Muscle of leg (tissue), 11 donors: ENCODE measurements around the gene LYSET. TPM values are rescaled to one million over a fixed set of nuclear protein-coding genes. Genes with fewer than 3 reads are reported as not detected.
A peak's percentile ranks its signal among the peaks of the same experiment; 100 is the strongest.
"Not testable (repeated sequence)": the region's sequence is repeated elsewhere in the genome, so short reads cannot be mapped to it uniquely, and the experiment has no call there.

Experiments
- DNase-seq: peaks from one replicate; pipeline ENCODE4 v3.0.0; 2013
- H3K27ac ChIP-seq: one replicate; pipeline ENCODE4 v1.5.1; 2013; ENCODE audit warnings: mild to moderate bottlenecking, low read length, control low read depth
- H3K27me3 ChIP-seq: one replicate; pipeline ENCODE4 v1.6.1; 2013; ENCODE audit warnings: low read length; ENCODE audit not compliant: control insufficient read depth, insufficient read depth
- H3K36me3 ChIP-seq: one replicate; pipeline ENCODE4 v1.6.1; 2013; ENCODE audit warnings: low read length; ENCODE audit not compliant: control insufficient read depth, insufficient read depth
- H3K4me1 ChIP-seq: one replicate; pipeline ENCODE4 v1.6.1; 2013; ENCODE audit warnings: low read length; ENCODE audit not compliant: control insufficient read depth, insufficient read depth
- H3K4me3 ChIP-seq: one replicate; pipeline ENCODE4 v1.5.1; 2013; ENCODE audit warnings: low read length, control low read depth
- H3K9me3 ChIP-seq: replicated peaks from 2 replicates; pipeline ENCODE4 v1.6.1; 2013; ENCODE audit warnings: low read depth, low read length; ENCODE audit not compliant: control insufficient read depth
- WGBS: methylation state at CpG from one replicate; pipeline ENCODE4 v1.1.5; 2013; ENCODE audit warnings: missing lambda C conversion rate; ENCODE audit not compliant: insufficient coverage; 5-methylcytosine and 5-hydroxymethylcytosine counted together
- polyA plus RNA-seq, 8 donors: library from polyadenylated mRNA; unstranded; fragments of 120-200 nt; gene quantifications; one replicate each; pipeline versions ENCODE4 v1.2.1 to v1.2.3, GENCODE V29; 2013; ENCODE audit warnings: inconsistent platforms in 1 of 8, low replicate concordance in 1 of 8; ENCODE audit not compliant: insufficient read length in 8 of 8, insufficient read depth in 1 of 8
- total RNA-seq: library from RNA; stranded (reverse); fragments of 120-200 nt; gene quantifications from one replicate; pipeline ENCODE4 v1.2.4, GENCODE V29; 2013

Gene LYSET
- total and polyA plus RNA-seq, 9 donors = 12.1 to 19.2 (median 16.2) TPM

GRCh38 chr14:93165271-93166265, 19.5 kb upstream of the LYSET start:
- WGBS = 68% methylated on average over 4 of the region's 26 CpGs

GRCh38 chr14:93168610-93169009, 16.5 kb upstream of the LYSET start:
- H3K9me3 ChIP-seq, H3K36me3 ChIP-seq, H3K27me3 ChIP-seq, H3K27ac ChIP-seq, H3K4me1 ChIP-seq, H3K4me3 ChIP-seq, DNase-seq: not testable (repeated sequence)
- 100% methylated on average over 6 of the region's 9 CpGs for WGBS

More at GRCh38 chr14:93165271-93166265, 19.5 kb upstream of the LYSET start:
- not testable (repeated sequence) for H3K27me3 ChIP-seq, H3K4me3 ChIP-seq, H3K9me3 ChIP-seq, H3K4me1 ChIP-seq, H3K36me3 ChIP-seq, DNase-seq, H3K27ac ChIP-seq

GRCh38 chr14:93169619-93170018, 15.5 kb upstream of the LYSET start:
- H3K4me1 ChIP-seq, H3K36me3 ChIP-seq, H3K27ac ChIP-seq, H3K9me3 ChIP-seq, H3K27me3 ChIP-seq, DNase-seq, H3K4me3 ChIP-seq: not testable (repeated sequence)
- no CpG with 5 or more reads among the region's 6 CpGs for WGBS

- not testable (repeated sequence) for H3K4me1 ChIP-seq, H3K36me3 ChIP-seq, H3K27ac ChIP-seq, H3K27me3 ChIP-seq, DNase-seq, H3K9me3 ChIP-seq, H3K4me3 ChIP-seq
- WGBS = 91% methylated on average over 16 of the region's 20 CpGs
Measured at GRCh38 chr14:93170141-93170540, 15.0 kb upstream of the LYSET start.

GRCh38 chr14:93171376-93171775, 13.7 kb upstream of the LYSET start:
- Histone ChIP-seq H3K4me3 (no peak overlapping the region), H3K4me1 (no peaks in the 10 kb centered on the region), H3K36me3 (no peaks in the 10 kb centered on the region), H3K27me3 (peaks cover 5% of the 10 kb centered on the region), H3K9me3 (no peaks in the 10 kb centered on the region), H3K27ac (no peak overlapping the region)
- no peak for DNase-seq
- 83% methylated on average over 1 of the region's 4 CpGs for WGBS

- Histone ChIP-seq H3K9me3 (no peaks in the 10 kb centered on the region), H3K4me3 (no peak overlapping the region), H3K4me1 (no peaks in the 10 kb centered on the region), H3K27me3 (peaks cover 5% of the 10 kb centered on the region), H3K27ac (no peak overlapping the region), H3K36me3 (no peaks in the 10 kb centered on the region)
- 29% methylated on average over 5 of the region's 10 CpGs for WGBS
- DNase-seq = peak; percentile 20
Measured at GRCh38 chr14:93173943-93174395, 11.1 kb upstream of the LYSET start.

- not testable (repeated sequence) for H3K4me1 ChIP-seq, H3K27ac ChIP-seq, DNase-seq, H3K4me3 ChIP-seq, H3K27me3 ChIP-seq, H3K36me3 ChIP-seq, H3K9me3 ChIP-seq
- WGBS = 58% methylated on average over 3 of the region's 5 CpGs
Measured at GRCh38 chr14:93174731-93175130, 10.4 kb upstream of the LYSET start.

GRCh38 chr14:93175492-93175891, 9.6 kb upstream of the LYSET start:
- peaks cover 5% of the 10 kb centered on the region for H3K27me3 ChIP-seq
- no CpG with 5 or more reads among the region's 6 CpGs for WGBS

GRCh38 chr14:93183596-93184317, 1.4 kb upstream of the LYSET start:
- H3K27ac ChIP-seq = no peak overlapping the region

More at GRCh38 chr14:93175492-93175891, 9.6 kb upstream of the LYSET start:
- Histone ChIP-seq H3K4me3 (no peak overlapping the region), H3K27ac (no peak overlapping the region), H3K9me3 (no peaks in the 10 kb centered on the region), H3K36me3 (no peaks in the 10 kb centered on the region), H3K4me1 (no peaks in the 10 kb centered on the region)
- DNase-seq = no peak

GRCh38 chr14:93185349-93185720, 218 bp downstream of the LYSET start:
- WGBS = 0% methylated on average over 9 of the region's 10 CpGs
- Histone ChIP-seq H3K4me1 (peaks cover 16% of the 10 kb centered on the region), H3K36me3 (peaks cover 20% of the 10 kb centered on the region), H3K9me3 (no peaks in the 10 kb centered on the region), H3K27ac (peak overlapping the region; percentile 93), H3K27me3 (no peaks in the 10 kb centered on the region), H3K4me3 (peak overlapping the region; percentile 78)
- DNase-seq = no peak

More at GRCh38 chr14:93183596-93184317, 1.4 kb upstream of the LYSET start:
- H3K27me3 ChIP-seq = no peaks in the 10 kb centered on the region
- H3K9me3 ChIP-seq = no peaks in the 10 kb centered on the region
- H3K4me1 ChIP-seq = peaks cover 16% of the 10 kb centered on the region
- H3K36me3 ChIP-seq = peaks cover 19% of the 10 kb centered on the region
- no peak for DNase-seq
- 50% methylated on average over 14 of the region's 17 CpGs for WGBS
- peak overlapping the region; percentile 78 for H3K4me3 ChIP-seq
